OCI-LY1 (cell line): Measurements from ENCODE around the gene SORBS2.

ENCODE experiments used
- H2AFZ ChIP-seq: fragments of 200-600 bp; sonication (generic), shearing (Covaris generic); 2 replicates; pipeline ENCODE4 v1.6.0; 2014; ENCODE audit warnings: antibody characterized with exemption, mild to moderate bottlenecking, low read length
- H3F3A ChIP-seq: fragments of 200-600 bp; sonication (generic), shearing (Covaris generic); 2 replicates; pipeline ENCODE4 v1.6.0; 2014; ENCODE audit warnings: mild to moderate bottlenecking, antibody characterized with exemption, low read length, moderate library complexity; ENCODE audit not compliant: insufficient read depth
- H3K27ac ChIP-seq: fragments of 200-600 bp; sonication (generic); 2 replicates; pipeline ENCODE4 v1.5.1; 2014; ENCODE audit warnings: low read length, mixed run types, mild to moderate bottlenecking, low read depth; ENCODE audit not compliant: poor library complexity, severe bottlenecking
- H3K27me3 ChIP-seq: fragments of 200-600 bp; sonication (generic); 2 replicates; pipeline ENCODE4 v1.6.0; 2014; ENCODE audit warnings: antibody characterized with exemption, mild to moderate bottlenecking, low read length, moderate library complexity; ENCODE audit not compliant: insufficient read depth
- H3K36me3 ChIP-seq: fragments of 200-600 bp; sonication (generic); 2 replicates; pipeline ENCODE4 v1.6.1; 2014; ENCODE audit warnings: mild to moderate bottlenecking, antibody characterized with exemption, low read length, moderate library complexity, mixed read lengths; ENCODE audit not compliant: insufficient read depth
- H3K4me1 ChIP-seq: fragments of 200-600 bp; sonication (generic); 2 replicates; pipeline ENCODE4 v1.5.1; 2014; ENCODE audit warnings: mild to moderate bottlenecking, low read length, moderate library complexity; ENCODE audit not compliant: insufficient read depth, severe bottlenecking
- H3K4me2 ChIP-seq: fragments of 200-600 bp; sonication (generic), shearing (Covaris generic); 2 replicates; pipeline ENCODE4 v1.6.1; 2014; ENCODE audit warnings: low read length
- H3K4me3 ChIP-seq: fragments of 200-600 bp; sonication (generic); 2 replicates; pipeline ENCODE4 v1.5.1; 2014; ENCODE audit warnings: low read length, low read depth, mild to moderate bottlenecking, mixed read lengths; ENCODE audit not compliant: poor library complexity, severe bottlenecking
- H3K79me2 ChIP-seq: fragments of 200-600 bp; shearing (Covaris generic); 2 replicates; pipeline ENCODE4 v1.6.1; 2016; ENCODE audit warnings: mixed run types, low read length, mixed read lengths; ENCODE audit not compliant: insufficient read depth
- H3K9ac ChIP-seq: fragments of 200-600 bp; sonication (generic), shearing (Covaris generic); 2 replicates; pipeline ENCODE4 v1.6.1; 2014; ENCODE audit warnings: mild to moderate bottlenecking, low read length, mixed read lengths
- H3K9me2 ChIP-seq: fragments of 200-600 bp; sonication (generic), shearing (Covaris generic); 2 replicates; pipeline ENCODE4 v1.6.1; 2014; ENCODE audit warnings: low read depth, mild to moderate bottlenecking, low read length, mixed read lengths
- H3K9me3 ChIP-seq: fragments of 200-600 bp; shearing (Covaris generic); 2 replicates; pipeline ENCODE4 v1.6.1; 2014; ENCODE audit warnings: low read length, mixed read lengths
- H4K20me1 ChIP-seq: fragments of 200-600 bp; sonication (generic), shearing (Covaris generic); 2 replicates; pipeline ENCODE4 v1.6.0; 2016; ENCODE audit warnings: mild to moderate bottlenecking, low read length; ENCODE audit not compliant: insufficient read depth
- CTCF ChIP-seq: fragments of 200-600 bp; sonication (generic), shearing (Covaris generic); IDR thresholded peaks from 2 replicates; pipeline ENCODE4 v1.5.1; 2017; ENCODE audit warnings: mild to moderate bottlenecking, antibody characterized with exemption, low read length, moderate library complexity, mixed read lengths
- EZH2 ChIP-seq: fragments of 200-600 bp; sonication (generic), shearing (Covaris generic); IDR thresholded peaks from 2 replicates; pipeline ENCODE4 v1.8.0; 2017; ENCODE audit warnings: borderline replicate concordance, mixed run types, mild to moderate bottlenecking, antibody characterized with exemption, low read length, moderate library complexity, mixed read lengths

The SORBS2 gene

GRCh38 chr4:185680617-185681016 is 131.4 kb downstream of the SORBS2 start:
- H3F3A ChIP-seq, result no peaks in the 10 kb centered on the region
- TF ChIP-seq CTCF (no peak), EZH2 (no peak)
- no peak overlapping the region for H3K9ac ChIP-seq

GRCh38 chr4:185679523-185679922 is 132.5 kb downstream of the SORBS2 start:
- Histone ChIP-seq H2AFZ (no peak overlapping the region), H3K4me1 (peaks cover 2% of the 10 kb centered on the region), H3F3A (no peaks in the 10 kb centered on the region), H3K36me3 (peaks cover 33% of the 10 kb centered on the region), H4K20me1 (no peaks in the 10 kb centered on the region), H3K9ac (no peak overlapping the region), H3K79me2 (no peaks in the 10 kb centered on the region), H3K4me3 (no peak overlapping the region), H3K9me2 (no peaks in the 10 kb centered on the region), H3K9me3 (no peaks in the 10 kb centered on the region), H3K4me2 (no peak overlapping the region), H3K27me3 (no peaks in the 10 kb centered on the region), H3K27ac (no peak overlapping the region)
- no peak for TF ChIP-seq CTCF
- no peak for TF ChIP-seq EZH2

More at GRCh38 chr4:185680617-185681016, 131.4 kb downstream of the SORBS2 start:
- Histone ChIP-seq H3K36me3 (peaks cover 28% of the 10 kb centered on the region), H3K27ac (no peak overlapping the region), H3K4me2 (no peak overlapping the region), H2AFZ (no peak overlapping the region), H3K79me2 (no peaks in the 10 kb centered on the region), H3K4me3 (no peak overlapping the region), H4K20me1 (no peaks in the 10 kb centered on the region), H3K9me3 (no peaks in the 10 kb centered on the region), H3K4me1 (peaks cover 6% of the 10 kb centered on the region), H3K27me3 (no peaks in the 10 kb centered on the region), H3K9me2 (no peaks in the 10 kb centered on the region)

- no peak overlapping the region for H2AFZ ChIP-seq
- H3K27ac ChIP-seq, result no peak overlapping the region
- H3K4me1 ChIP-seq, result no peaks in the 10 kb centered on the region
- H3K4me2 ChIP-seq, result no peak overlapping the region
- peaks cover 23% of the 10 kb centered on the region for H3K36me3 ChIP-seq
- TF ChIP-seq CTCF, result no peak
- no peaks in the 10 kb centered on the region for H3K27me3 ChIP-seq
- no peak overlapping the region for H3K4me3 ChIP-seq
- no peak overlapping the region for H3K9ac ChIP-seq
- no peaks in the 10 kb centered on the region for H3K9me3 ChIP-seq
- no peaks in the 10 kb centered on the region for H3F3A ChIP-seq
- H4K20me1 ChIP-seq, result no peaks in the 10 kb centered on the region
- no peaks in the 10 kb centered on the region for H3K9me2 ChIP-seq
- no peaks in the 10 kb centered on the region for H3K79me2 ChIP-seq
These were observed 134.2 kb downstream of the SORBS2 start for GRCh38 chr4:185677637-185678314.
